Smooth muscle cell (in vitro differentiated cells): Measurements from ENCODE around the gene TNFRSF1B. TPM values are rescaled to one million over a fixed set of nuclear protein-coding genes. Genes with fewer than 3 reads are reported as not detected.
A peak's percentile ranks its signal among the peaks of the same experiment; 100 is the strongest.

ENCODE experiments used
- DNase-seq: peaks from one replicate; lab custom pipeline; 2025; ENCODE audit not compliant: unreplicated experiment; lab: John Stamatoyannopoulos, UW
- H2AFZ ChIP-seq: fragments of 200-600 bp; sonication (generic); 2 replicates; pipeline ENCODE4 v1.6.0; 2016; ENCODE audit warnings: antibody characterized with exemption, low read depth, mild to moderate bottlenecking
- H3F3A ChIP-seq: fragments of 200-600 bp; sonication (generic); 2 replicates; pipeline ENCODE4 v1.6.0; 2017; ENCODE audit warnings: antibody characterized with exemption, low read depth
- H3K27ac ChIP-seq: fragments of 200-600 bp; sonication (generic); 2 replicates; pipeline ENCODE4 v1.5.1; 2016; ENCODE audit warnings: low read depth, mild to moderate bottlenecking
- H3K27me3 ChIP-seq: fragments of 200-600 bp; sonication (generic); 2 replicates; pipeline ENCODE4 v1.6.1; 2016; ENCODE audit warnings: low read depth, mild to moderate bottlenecking
- H3K36me3 ChIP-seq: fragments of 200-600 bp; sonication (generic); 2 replicates; pipeline ENCODE4 v1.5.1; 2016; ENCODE audit warnings: low read depth
- H3K4me1 ChIP-seq: fragments of 200-600 bp; sonication (generic); 2 replicates; pipeline ENCODE4 v1.5.1; 2016; ENCODE audit warnings: low read depth
- H3K4me2 ChIP-seq: fragments of 200-600 bp; sonication (generic); 2 replicates; pipeline ENCODE4 v1.6.0; 2016; ENCODE audit warnings: mild to moderate bottlenecking
- H3K4me3 ChIP-seq: fragments of 200-600 bp; sonication (generic); 2 replicates; pipeline ENCODE4 v1.5.1; 2016; ENCODE audit warnings: mild to moderate bottlenecking
- H3K79me2 ChIP-seq: fragments of 200-600 bp; sonication (generic); 2 replicates; pipeline ENCODE4 v1.6.0; 2016; ENCODE audit warnings: low read depth, mild to moderate bottlenecking
- H3K9ac ChIP-seq: fragments of 200-600 bp; sonication (generic); 2 replicates; pipeline ENCODE4 v1.6.0; 2016; ENCODE audit warnings: low read depth
- H3K9me3 ChIP-seq: fragments of 200-600 bp; sonication (generic); replicated peaks from 2 replicates; pipeline ENCODE4 v1.5.1; 2016; ENCODE audit warnings: low read depth
- H4K20me1 ChIP-seq: fragments of 200-600 bp; sonication (generic); 2 replicates; pipeline ENCODE4 v1.6.0; 2016; ENCODE audit warnings: low read depth
- WGBS: methylation state at CpG from one replicate; pipeline ENCODE4 v1.1.7; 2016; ENCODE audit warnings: low lambda C conversion rate; 5-methylcytosine and 5-hydroxymethylcytosine counted together
- polyA plus RNA-seq: library from polyadenylated mRNA; unstranded; fragments of >200 nt; fragmentation: Nextera tagmentation; extraction: Ambion mirVana; gene quantifications from 2 replicates; pipeline ENCODE4 v1.2.1, GENCODE V29; 2016
- total RNA-seq: library from RNA; depleted of rRNA; stranded (reverse); fragments of >200 nt; gene quantifications from 2 replicates; pipeline ENCODE4 v1.2.3, GENCODE V29; 2014
- TF ChIP-seq, protein P1 (sequence below): fragments of 200-600 bp; sonication (generic); IDR thresholded peaks from 2 replicates; pipeline ENCODE4 v1.5.1; 2017; ENCODE audit warnings: borderline replicate concordance, mild to moderate bottlenecking, antibody characterized with exemption; ENCODE audit not compliant: insufficient read depth, poor library complexity, severe bottlenecking

Gene TNFRSF1B
- total and polyA plus RNA-seq, 2 experiments from 2014 or later = 9.0 to 20.3 TPM

DNA sequence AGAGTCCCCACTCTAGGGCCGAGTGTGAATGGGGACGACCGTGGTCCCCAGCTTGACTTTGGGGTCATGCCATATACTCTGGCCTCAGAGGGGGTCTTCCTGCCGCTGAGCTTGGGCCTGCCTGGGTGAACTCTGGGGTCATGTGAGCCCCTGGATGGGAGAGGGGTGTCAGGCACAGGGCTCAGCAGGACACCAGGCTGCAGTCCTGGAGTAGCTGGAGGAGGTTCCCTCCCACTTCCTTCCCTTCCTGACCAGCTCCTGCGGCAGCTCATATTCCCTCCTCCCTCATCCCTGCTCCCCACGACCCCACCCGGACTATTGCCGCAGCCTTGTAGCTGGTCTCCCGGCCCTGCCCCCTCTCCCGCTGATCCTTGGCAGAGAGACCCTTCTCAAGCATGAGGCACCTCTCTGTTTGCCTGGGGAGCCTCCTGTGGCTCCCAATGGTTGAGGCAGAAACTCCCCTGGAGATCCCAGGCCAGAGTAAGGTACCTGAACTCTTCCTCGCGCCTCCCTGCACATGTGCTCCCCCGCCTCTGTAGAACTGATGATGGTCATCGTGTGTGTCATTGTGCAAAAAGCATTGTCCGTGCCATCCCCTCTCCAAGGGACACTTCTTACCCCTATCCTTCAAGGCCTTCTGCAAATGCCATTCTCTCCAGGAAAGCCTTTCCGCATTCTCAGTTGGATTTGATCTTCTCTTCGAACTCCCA lies 1.8 kb downstream of the TNFRSF1B start:
- Histone ChIP-seq H3K9ac (no peak overlapping the region), H3K27ac (no peak overlapping the region), H3F3A (no peaks in the 10 kb centered on the region), H3K79me2 (peaks cover 9% of the 10 kb centered on the region), H3K4me2 (peak overlapping the region; percentile 89), H3K9me3 (no peaks in the 10 kb centered on the region), H2AFZ (no peak overlapping the region), H3K4me1 (peaks cover 9% of the 10 kb centered on the region), H3K36me3 (no peaks in the 10 kb centered on the region), H3K27me3 (no peaks in the 10 kb centered on the region), H3K4me3 (no peak overlapping the region), H4K20me1 (no peaks in the 10 kb centered on the region)
- DNase-seq = no peak
- WGBS = 72% methylated on average over 17 of the region's 17 CpGs
- TF ChIP-seq, protein P1, sequence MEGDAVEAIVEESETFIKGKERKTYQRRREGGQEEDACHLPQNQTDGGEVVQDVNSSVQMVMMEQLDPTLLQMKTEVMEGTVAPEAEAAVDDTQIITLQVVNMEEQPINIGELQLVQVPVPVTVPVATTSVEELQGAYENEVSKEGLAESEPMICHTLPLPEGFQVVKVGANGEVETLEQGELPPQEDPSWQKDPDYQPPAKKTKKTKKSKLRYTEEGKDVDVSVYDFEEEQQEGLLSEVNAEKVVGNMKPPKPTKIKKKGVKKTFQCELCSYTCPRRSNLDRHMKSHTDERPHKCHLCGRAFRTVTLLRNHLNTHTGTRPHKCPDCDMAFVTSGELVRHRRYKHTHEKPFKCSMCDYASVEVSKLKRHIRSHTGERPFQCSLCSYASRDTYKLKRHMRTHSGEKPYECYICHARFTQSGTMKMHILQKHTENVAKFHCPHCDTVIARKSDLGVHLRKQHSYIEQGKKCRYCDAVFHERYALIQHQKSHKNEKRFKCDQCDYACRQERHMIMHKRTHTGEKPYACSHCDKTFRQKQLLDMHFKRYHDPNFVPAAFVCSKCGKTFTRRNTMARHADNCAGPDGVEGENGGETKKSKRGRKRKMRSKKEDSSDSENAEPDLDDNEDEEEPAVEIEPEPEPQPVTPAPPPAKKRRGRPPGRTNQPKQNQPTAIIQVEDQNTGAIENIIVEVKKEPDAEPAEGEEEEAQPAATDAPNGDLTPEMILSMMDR = no peak

DNA sequence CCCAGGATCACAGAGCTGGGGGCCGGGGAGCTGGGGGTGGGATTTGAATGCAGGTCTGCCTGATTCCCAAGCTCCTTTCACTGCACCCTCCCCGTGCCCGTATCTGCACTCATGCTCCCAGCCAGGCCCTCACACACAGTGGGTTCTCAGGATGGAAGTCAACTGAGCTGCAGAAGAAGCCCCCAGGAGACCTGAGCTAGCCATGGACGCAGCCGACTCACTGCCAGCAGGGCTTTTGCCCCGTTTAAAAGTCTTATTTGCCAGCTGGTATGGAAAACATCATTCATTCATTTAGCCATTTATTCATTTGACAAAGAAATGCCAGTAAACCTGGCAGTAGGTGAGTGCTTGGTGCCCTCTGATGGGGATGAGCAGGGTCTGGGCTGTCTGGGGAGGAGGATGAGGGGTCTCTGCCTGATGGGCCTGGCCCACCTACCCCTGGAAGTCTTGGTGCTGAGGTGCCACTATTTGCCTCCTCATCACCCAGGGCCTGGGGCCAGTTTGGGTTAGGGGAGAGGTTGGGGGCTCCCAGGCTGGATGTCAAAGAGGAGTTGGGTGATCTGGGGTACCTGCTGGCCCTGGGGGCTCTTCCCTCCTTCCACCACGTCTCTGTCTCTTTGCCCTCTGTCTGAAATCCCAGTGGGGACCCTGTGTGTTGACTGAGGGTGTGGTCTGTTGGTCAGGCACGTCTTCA lies 2.8 kb downstream of the TNFRSF1B start:
- peaks cover 3% of the 10 kb centered on the region for H3F3A ChIP-seq

DNA sequence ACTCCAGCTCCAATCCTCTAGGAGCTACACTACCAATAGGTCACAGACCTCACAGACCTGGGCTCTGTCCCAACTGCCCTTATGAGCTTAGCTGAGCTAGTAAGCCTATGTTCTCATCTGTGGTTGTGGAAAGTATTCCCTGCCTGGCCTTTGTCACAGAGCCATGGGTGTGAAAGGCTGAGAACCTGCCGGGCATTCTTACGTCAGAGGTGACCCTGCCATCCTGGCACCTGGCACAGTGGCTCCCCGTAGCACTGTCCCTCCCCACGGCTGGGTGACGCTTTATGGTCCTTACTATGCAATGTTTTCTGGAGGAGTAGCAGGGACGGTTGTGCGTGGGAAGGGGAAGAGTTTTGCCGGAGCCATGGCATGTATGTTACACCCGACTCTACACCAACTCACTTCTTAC lies 3.5 kb downstream of the TNFRSF1B start:
- peaks cover 9% of the 10 kb centered on the region for H3K79me2 ChIP-seq
- no peaks in the 10 kb centered on the region for H3K36me3 ChIP-seq
- H3K4me1 ChIP-seq = peaks cover 16% of the 10 kb centered on the region
- H3K9ac ChIP-seq = no peak overlapping the region
- no peaks in the 10 kb centered on the region for H3K27me3 ChIP-seq
- H3F3A ChIP-seq = peaks cover 8% of the 10 kb centered on the region
- TF ChIP-seq, protein P1 = no peak
- DNase-seq = no peak
- no peak overlapping the region for H2AFZ ChIP-seq
- no peaks in the 10 kb centered on the region for H3K9me3 ChIP-seq
- no peak overlapping the region for H3K4me2 ChIP-seq
- no peaks in the 10 kb centered on the region for H4K20me1 ChIP-seq
- no peak overlapping the region for H3K4me3 ChIP-seq
- no peak overlapping the region for H3K27ac ChIP-seq
- WGBS = 72% methylated on average over 9 of the region's 9 CpGs

More for the DNA sequence above, 2.8 kb downstream of the TNFRSF1B start:
- Histone ChIP-seq H3K4me2 (no peak overlapping the region), H3K9ac (no peak overlapping the region), H3K36me3 (no peaks in the 10 kb centered on the region), H3K79me2 (peaks cover 9% of the 10 kb centered on the region), H3K4me3 (no peak overlapping the region), H3K4me1 (peaks cover 9% of the 10 kb centered on the region), H4K20me1 (no peaks in the 10 kb centered on the region), H3K27ac (no peak overlapping the region), H3K9me3 (no peaks in the 10 kb centered on the region), H3K27me3 (no peaks in the 10 kb centered on the region), H2AFZ (no peak overlapping the region)
- DNase-seq = no peak
- TF ChIP-seq, protein P1 = no peak
- 92% methylated on average over 8 of the region's 8 CpGs for WGBS
